Activated T-cell treated with anti-CD3 and anti-CD28 coated beads for 48 hours (primary cell): Measurements from ENCODE around the gene CXXC5.

Source experiments
- DNase-seq: peaks from one replicate; pipeline ENCODE4 v3.0.0-alpha.2; 2020; ENCODE audit warnings: low read depth

CXXC5 gene

GRCh38 chr5:139638736-139639618 is 9.2 kb upstream of the CXXC5 start:
- no peak for DNase-seq

GRCh38 chr5:139639619-139640380 is 8.3 kb upstream of the CXXC5 start:
- DNase-seq, result no peak

- no peak for DNase-seq
Observed at GRCh38 chr5:139640421-139641115, 7.6 kb upstream of the CXXC5 start.

- DNase-seq, result no peak
Observed at GRCh38 chr5:139641116-139642080, 6.8 kb upstream of the CXXC5 start.

GRCh38 chr5:139642213-139642612 is 5.9 kb upstream of the CXXC5 start:
- no peak for DNase-seq

GRCh38 chr5:139642891-139643871 is 5.0 kb upstream of the CXXC5 start:
- DNase-seq, result no peak

- no peak for DNase-seq
Observed at GRCh38 chr5:139644001-139644456, 4.1 kb upstream of the CXXC5 start.

- DNase-seq, result no peak
Observed at GRCh38 chr5:139644646-139645429, 3.3 kb upstream of the CXXC5 start.

- no peak for DNase-seq
Observed at GRCh38 chr5:139645430-139645871, 2.7 kb upstream of the CXXC5 start.

GRCh38 chr5:139646111-139646510 is 2.0 kb upstream of the CXXC5 start:
- no peak for DNase-seq

GRCh38 chr5:139646912-139647505 is 1.1 kb upstream of the CXXC5 start:
- DNase-seq, result no peak

GRCh38 chr5:139647506-139648204 is 494 bp upstream of the CXXC5 start:
- no peak for DNase-seq

GRCh38 chr5:139649082-139649991 is 1.2 kb downstream of the CXXC5 start:
- DNase-seq, result no peak

GRCh38 chr5:139650031-139650688 is 2.0 kb downstream of the CXXC5 start:
- no peak for DNase-seq

GRCh38 chr5:139650689-139651042 is 2.5 kb downstream of the CXXC5 start:
- no peak for DNase-seq

- no peak for DNase-seq
Observed at GRCh38 chr5:139651043-139651834, 3.1 kb downstream of the CXXC5 start.
